HepG2 (cell line): ENCODE data around the gene STARD10. TPM values are rescaled to one million over a fixed set of nuclear protein-coding genes. Genes with fewer than 3 reads are reported as not detected.

Experiments used
- ATAC-seq: fragments of 200-7000 bp; cut with Tn5 transposase; 3 replicates; pipeline ENCODE4 v1.9.1; 2020; ENCODE audit warnings: mild to moderate bottlenecking, moderate library complexity
- BruUV-seq: library from RNA; stranded (reverse); fragments of 400-500 nt; replicated peaks from 2 replicates; lab custom pipeline; 2021; lab: Mats Ljungman, UMichigan
- CTCF ChIA-PET: fragments of 300-600 bp; formaldehyde crosslinking; extraction: SDS; loops from one replicate; lab custom pipeline; 2021; ENCODE audit warnings: low total read pairs, inconsistent platforms, low intra/inter-chr PET ratio; lab: Yijun Ruan, JAX
- POLR2A ChIA-PET: fragments of 350-600 bp; sonication (Branson Sonifier 250); formaldehyde crosslinking; loops from one replicate; lab custom pipeline; 2020; ENCODE audit warnings: antibody characterized with exemption, inconsistent platforms; lab: Yijun Ruan, JAX
- DNase-seq: peaks from one replicate; pipeline ENCODE4 v3.0.0-alpha.2; 2015; ENCODE audit warnings: low spot score
- FAIRE-seq: peaks from 3 replicates; lab custom pipeline; 2011; peaks lifted over from hg19 to GRCh38; lab: Jason Lieb, UNC
- H2AFZ ChIP-seq: one replicate; pipeline ENCODE4 v1.6.1; 2011; ENCODE audit warnings: low read length, inconsistent platforms
- H3K27ac ChIP-seq: fragments of 300-600 bp; 3 replicates; pipeline ENCODE4 v1.8.0; 2011; ENCODE audit warnings: mixed run types, mild to moderate bottlenecking, mixed read lengths, low read length, inconsistent platforms; ENCODE audit not compliant: insufficient read depth; ENCODE audit errors: extremely low read length
- H3K27me3 ChIP-seq, 2 experiments: fragments of 200-600 bp in 1 of 2; 2 replicates in 1 of 2; 3 replicates in 1 of 2; pipeline versions ENCODE4 v1.6.0 to v1.8.0; 2011; ENCODE audit warnings: low read length in 2 of 2, mild to moderate bottlenecking in 2 of 2, moderate library complexity in 2 of 2, inconsistent platforms in 1 of 2; ENCODE audit not compliant: insufficient read depth in 2 of 2, control insufficient read depth in 1 of 2
- H3K36me3 ChIP-seq, 2 experiments: fragments of 200-600 bp in 1 of 2; replicated peaks in 1 of 2; 2 replicates in 1 of 2; 3 replicates in 1 of 2; pipeline versions ENCODE4 v1.5.1 to v1.8.0; 2011; ENCODE audit warnings: low read length in 2 of 2, inconsistent platforms in 1 of 2; ENCODE audit not compliant: insufficient read depth in 2 of 2, control insufficient read depth in 1 of 2
- H3K4me1 ChIP-seq: 2 replicates; pipeline ENCODE4 v1.5.1; 2012; ENCODE audit warnings: low read length, inconsistent platforms; ENCODE audit not compliant: insufficient read depth
- H3K4me2 ChIP-seq: 2 replicates; pipeline ENCODE4 v1.6.0; 2011; ENCODE audit warnings: low read depth, low read length, inconsistent platforms
- H3K4me3 ChIP-seq, 3 experiments: fragments of 200-600 bp in 1 of 3; sonication (generic), shearing (Covaris generic) in 1 of 3; replicated peaks in 1 of 3; 2 replicates each; pipeline ENCODE4 v1.5.1; 2011 to 2016; ENCODE audit warnings: low read length in 3 of 3, inconsistent platforms in 2 of 3, low read depth in 2 of 3, mild to moderate bottlenecking in 2 of 3, control low read depth in 1 of 3, mixed read lengths in 1 of 3; ENCODE audit not compliant: insufficient read depth in 1 of 3
- H3K79me2 ChIP-seq: one replicate; pipeline ENCODE4 v1.6.1; 2011; ENCODE audit warnings: low read length, inconsistent platforms; ENCODE audit not compliant: insufficient read depth
- H3K9ac ChIP-seq: 2 replicates; pipeline ENCODE4 v1.6.0; 2011; ENCODE audit warnings: mild to moderate bottlenecking, low read depth, low read length, inconsistent platforms; ENCODE audit not compliant: insufficient read depth
- H3K9me3 ChIP-seq: 2 replicates; pipeline ENCODE4 v1.5.1; 2012; ENCODE audit warnings: mild to moderate bottlenecking, low read length
- H4K20me1 ChIP-seq: 2 replicates; pipeline ENCODE4 v1.6.0; 2011; ENCODE audit warnings: inconsistent platforms, mild to moderate bottlenecking, low read length, moderate library complexity; ENCODE audit not compliant: insufficient read depth
- ATF5 ChIP-seq: sonication (generic); formaldehyde crosslinking; IDR thresholded peaks from 2 replicates; pipeline ENCODE4 v1.4.0; 2020; ENCODE audit warnings: mild to moderate bottlenecking, low read depth, missing genetic modification reagents
- ATF7-NPFF ChIP-seq: sonication (generic); formaldehyde crosslinking; IDR thresholded peaks from 2 replicates; pipeline ENCODE4 v1.8.1; 2023; ENCODE audit warnings: mild to moderate bottlenecking, low read depth, missing genetic modification reagents, moderate library complexity
- BRCA1 ChIP-seq: sonication (generic); formaldehyde crosslinking; IDR thresholded peaks from 2 replicates; pipeline ENCODE4 v1.4.0; 2020; ENCODE audit warnings: missing genetic modification reagents
- CENPBD1 ChIP-seq: sonication (generic); formaldehyde crosslinking; IDR thresholded peaks from 2 replicates; pipeline ENCODE4 v1.8.0; 2022; ENCODE audit warnings: missing genetic modification reagents, low read depth, mild to moderate bottlenecking, borderline replicate concordance
- FIP1L1 ChIP-seq: fragments of 200-400 bp; formaldehyde crosslinking; IDR thresholded peaks from 2 replicates; pipeline ENCODE4 v1.6.1; 2018; ENCODE audit warnings: low read depth, mild to moderate bottlenecking, low read length, moderate library complexity, borderline replicate concordance; ENCODE audit not compliant: insufficient read depth
- KDM6A ChIP-seq: IDR thresholded peaks from 2 replicates; pipeline ENCODE4 v1.6.1; 2016; ENCODE audit warnings: low read depth
- MATR3 ChIP-seq: sonication (generic); formaldehyde crosslinking; IDR thresholded peaks from 2 replicates; pipeline ENCODE4 v1.4.0; 2020; ENCODE audit warnings: missing genetic modification reagents
- MBNL3 ChIP-seq: fragments of 250-450 bp; sonication (Bioruptor Pico); conservative IDR thresholded peaks from 2 replicates; pipeline ENCODE4 v1.8.0; 2022; ENCODE audit warnings: mild to moderate bottlenecking, inconsistent platforms
- MTERF4 ChIP-seq: sonication (generic); formaldehyde crosslinking; IDR thresholded peaks from 2 replicates; pipeline ENCODE4 v1.8.0; 2023; ENCODE audit warnings: mild to moderate bottlenecking, missing genetic modification reagents
- PHF21A ChIP-seq: sonication (generic); formaldehyde crosslinking; IDR thresholded peaks from 2 replicates; pipeline ENCODE4 v1.5.0; 2020; ENCODE audit warnings: mild to moderate bottlenecking, missing genetic modification reagents
- PHF8 ChIP-seq: sonication (generic); formaldehyde crosslinking; IDR thresholded peaks from 2 replicates; pipeline ENCODE4 v1.5.0; 2020; ENCODE audit warnings: missing genetic modification reagents
- YY1 ChIP-seq: IDR thresholded peaks from 2 replicates; pipeline ENCODE4 v1.6.1; 2011; ENCODE audit warnings: low read length, low read depth, moderate library complexity, mild to moderate bottlenecking; ENCODE audit not compliant: insufficient read depth, insufficient replicate concordance
- ZFP90 ChIP-seq: sonication (generic); formaldehyde crosslinking; IDR thresholded peaks from 2 replicates; pipeline ENCODE4 v1.8.0; 2022; ENCODE audit warnings: missing genetic modification reagents, mild to moderate bottlenecking, inconsistent platforms, borderline replicate concordance
- ZNF136 ChIP-seq: sonication (generic); formaldehyde crosslinking; IDR thresholded peaks from 2 replicates; pipeline ENCODE4 v1.8.1; 2022; ENCODE audit warnings: low read depth, mild to moderate bottlenecking, moderate library complexity, missing genetic modification reagents
- ZNF567 ChIP-seq: sonication (generic); formaldehyde crosslinking; IDR thresholded peaks from 2 replicates; pipeline ENCODE4 v1.8.1; 2023; ENCODE audit warnings: mild to moderate bottlenecking, missing genetic modification reagents, borderline replicate concordance
- ZNF710 ChIP-seq: sonication (generic); formaldehyde crosslinking; IDR thresholded peaks from 2 replicates; pipeline ENCODE4 v1.5.0; 2020; ENCODE audit warnings: mild to moderate bottlenecking, missing genetic modification reagents, borderline replicate concordance
- ZSCAN5A ChIP-seq: sonication (generic); formaldehyde crosslinking; IDR thresholded peaks from 2 replicates; pipeline ENCODE4 v1.8.0; 2022; ENCODE audit warnings: mild to moderate bottlenecking, missing genetic modification reagents, borderline replicate concordance
- WGBS: methylation state at CpG from one replicate; pipeline ENCODE4 v1.1.6; 2017; ENCODE audit warnings: low lambda C conversion rate; 5-methylcytosine and 5-hydroxymethylcytosine counted together
- in situ Hi-C: cut with HindIII; loops from 2 replicates; pipeline ENCODE4 v1.10.0; 2017; ENCODE audit warnings: low pct_unique_long_range_greater_than_20kb; ENCODE audit not compliant: extremely low pct_ligation_motif_present
- intact Hi-C: fragments of 100-400 bp; cut with micrococcal nuclease; formaldehyde crosslinking; loops from one replicate; pipeline ENCODE4 v1.10.0; 2022; ENCODE audit not compliant: unreplicated experiment
- polyA plus RNA-seq, 8 experiments: library from polyadenylated mRNA; depleted of rRNA in 3 of 8; stranded (reverse) in 7 of 8; unstranded in 1 of 8; fragments of >200 nt; fragmentation: Illumina TruSeq in 4 of 8; extraction: Trizol in 4 of 8; gene quantifications; 2 replicates each; pipeline versions ENCODE4 v1.2.1 to v1.2.3, GENCODE V29; 2011 to 2016; ENCODE audit warnings: low read depth in 4 of 8, missing spikeins in 1 of 8, mixed read lengths in 1 of 8; ENCODE audit not compliant: insufficient read depth in 1 of 8
- total RNA-seq, 5 experiments: library from RNA; depleted of rRNA; stranded (reverse); fragments of >200 nt; fragmentation: Illumina TruSeq; extraction: Trizol; gene quantifications; 2 replicates each; pipeline ENCODE4 v1.2.3, GENCODE V29; 2016; ENCODE audit warnings: low read depth in 1 of 5

The STARD10 gene
- total and polyA plus RNA-seq, 2 of the 13 experiments (the other 11 are each of a cell fraction or from before 2014, with no cell fraction given) = 260 to 341 TPM

- no peaks in the 10 kb centered on the region; a peak in 1 of 5 replicates for H3K27me3 ChIP-seq
- peak overlapping the region; percentile 77 to 94 (median 88) for H3K4me3 ChIP-seq
- no peak for FAIRE-seq
- WGBS = 17% methylated on average over 2 of the region's 2 CpGs
- peaks cover 4 to 16% of the 10 kb centered on the region in 2 experiments; a peak in 3 of 5 replicates for H3K36me3 ChIP-seq
- no peak for ATAC-seq
- H3K4me2 ChIP-seq = peak overlapping the region; percentile 92
- CTCF ChIA-PET = no interaction called here
- no peaks in the 10 kb centered on the region for H3K9me3 ChIP-seq
- H3K9ac ChIP-seq = peak overlapping the region; percentile 77
- in situ Hi-C loops (loop anchor here (5.0 kb wide), 1 partner anchor 42 kb away; the partner anchor contains the start of gene STARD10), intact Hi-C loops (no loop called here)
- H4K20me1 ChIP-seq = peaks cover 11% of the 10 kb centered on the region; the same call in 1 of the 2 replicates
- peaks cover 58% of the 10 kb centered on the region for H3K79me2 ChIP-seq
- BruUV-seq = no TSS peak
- peaks cover 73% of the 10 kb centered on the region for H3K4me1 ChIP-seq
- POLR2A ChIA-PET = interaction anchor here (1.0 to 3.2 kb wide), 5 partner anchors 15 to 44 kb away, joined by 4 to 30 read pairs (median 13); partner anchors contain the start of gene STARD10
- no peak for DNase-seq
- H3K27ac ChIP-seq = peak overlapping the region; percentile 83
- H2AFZ ChIP-seq = no peak overlapping the region
- TF ChIP-seq BRCA1 (CRISPR knock-in tag) (no peak), ZNF136 (no peak), KDM6A (CRISPR knock-in tag) (no peak), PHF8 (CRISPR knock-in tag) (0 out of 2 replicates have a peak, but pooled peaks have one; percentile 8), ZSCAN5A (CRISPR knock-in tag) (no peak), MATR3 (CRISPR knock-in tag) (no peak), ZFP90 (CRISPR knock-in tag) (no peak), PHF21A (no peak), MTERF4 (CRISPR knock-in tag) (no peak), MBNL3 (CRISPR knock-in tag) (no peak), ZNF567 (CRISPR knock-in tag) (no peak), FIP1L1 (no peak), ATF7-NPFF (CRISPR knock-in tag) (no peak), YY1 (no peak), ZNF710 (CRISPR knock-in tag) (no peak), CENPBD1 (CRISPR knock-in tag) (no peak), ATF5 (CRISPR knock-in tag) (no peak)
Observed at GRCh38 chr11:72750556-72751115, 43.2 kb downstream of the STARD10 start.
